ENCODE results near the gene C20orf96.

- TF ChIP-seq CTCF (conservative IDR thresholded peaks at IDR 0.05; ENCODE audit: low read depth in 2 of 2) (no peak), EZH2phosphoT487 (IDR thresholded peaks at IDR 0.05; ENCODE audit: unreplicated experiment) (no peak), POLR2AphosphoS5 (IDR thresholded peaks at IDR 0.05; ENCODE audit: low read depth) (no peak), STAT1 (IDR thresholded peaks at IDR 0.05; ENCODE audit: unreplicated experiment) (no peak)
Measured at GRCh38 chr20:329851-330232, 39.3 kb upstream of the C20orf96 start.
